ENCODE data around the gene MSTN. TPM values are rescaled to one million over a fixed set of nuclear protein-coding genes. Genes with fewer than 3 reads are reported as not detected.

The MSTN gene
- total and polyA plus RNA-seq, 8 donors, result 0.08 to 0.66 (median 0.09) TPM; not detected in 3

GRCh38 chr2:190106783-190107182, 44.3 kb upstream of the MSTN start:
- no peak for FAIRE-seq
- no peak overlapping the region for H3K4me3 ChIP-seq
- no peak for ATAC-seq
- no peaks in the 10 kb centered on the region for H3K4me1 ChIP-seq
- intact Hi-C loops (cut with DNase I), result no loop called here
- DNase-seq, result no peak
- no peaks in the 10 kb centered on the region for H3K9me3 ChIP-seq
- TF ChIP-seq, protein P1, sequence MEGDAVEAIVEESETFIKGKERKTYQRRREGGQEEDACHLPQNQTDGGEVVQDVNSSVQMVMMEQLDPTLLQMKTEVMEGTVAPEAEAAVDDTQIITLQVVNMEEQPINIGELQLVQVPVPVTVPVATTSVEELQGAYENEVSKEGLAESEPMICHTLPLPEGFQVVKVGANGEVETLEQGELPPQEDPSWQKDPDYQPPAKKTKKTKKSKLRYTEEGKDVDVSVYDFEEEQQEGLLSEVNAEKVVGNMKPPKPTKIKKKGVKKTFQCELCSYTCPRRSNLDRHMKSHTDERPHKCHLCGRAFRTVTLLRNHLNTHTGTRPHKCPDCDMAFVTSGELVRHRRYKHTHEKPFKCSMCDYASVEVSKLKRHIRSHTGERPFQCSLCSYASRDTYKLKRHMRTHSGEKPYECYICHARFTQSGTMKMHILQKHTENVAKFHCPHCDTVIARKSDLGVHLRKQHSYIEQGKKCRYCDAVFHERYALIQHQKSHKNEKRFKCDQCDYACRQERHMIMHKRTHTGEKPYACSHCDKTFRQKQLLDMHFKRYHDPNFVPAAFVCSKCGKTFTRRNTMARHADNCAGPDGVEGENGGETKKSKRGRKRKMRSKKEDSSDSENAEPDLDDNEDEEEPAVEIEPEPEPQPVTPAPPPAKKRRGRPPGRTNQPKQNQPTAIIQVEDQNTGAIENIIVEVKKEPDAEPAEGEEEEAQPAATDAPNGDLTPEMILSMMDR (IDR thresholded peaks at IDR 0.05), result no peak
- H3K36me3 ChIP-seq, result no peaks in the 10 kb centered on the region
- H3K27me3 ChIP-seq, result no peaks in the 10 kb centered on the region
- no peak overlapping the region for H3K27ac ChIP-seq

- H3K4me3 ChIP-seq, result no peak overlapping the region
- no peak for ATAC-seq
- WGBS, 2 donors, result 67 to 77% methylated on average over 2 of the region's 2 CpGs
Observed at GRCh38 chr2:190105554-190105953, 43.0 kb upstream of the MSTN start.

DNA sequence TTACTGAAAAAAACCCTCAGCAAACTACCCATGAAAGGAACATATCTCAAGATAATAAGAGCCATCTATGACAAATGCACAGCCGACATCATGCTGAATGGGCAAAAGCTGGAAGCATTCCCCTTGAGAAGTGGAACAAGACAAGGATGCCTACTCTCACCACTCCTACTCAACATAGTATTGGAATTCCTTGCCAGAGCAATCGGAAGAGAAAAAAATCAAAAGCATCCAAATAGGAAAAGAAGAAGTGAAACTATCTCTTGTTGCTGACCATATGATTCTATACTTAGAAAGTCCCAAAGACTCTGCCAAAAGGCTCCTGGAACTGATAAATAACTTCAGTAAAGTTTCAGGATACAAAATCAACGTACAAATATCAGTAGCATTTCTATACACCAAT, 40.6 kb upstream of the MSTN start:
- TF ChIP-seq, protein P1 (IDR thresholded peaks at IDR 0.05), result no peak
- no peak for FAIRE-seq

More at GRCh38 chr2:190105554-190105953, 43.0 kb upstream of the MSTN start:
- TF ChIP-seq, protein P1 (IDR thresholded peaks at IDR 0.05), result no peak
- intact Hi-C loops (cut with DNase I), result no loop called here
- FAIRE-seq, result no peak
- Histone ChIP-seq H3K9me3 (no peaks in the 10 kb centered on the region), H3K27ac (no peak overlapping the region), H3K36me3 (no peaks in the 10 kb centered on the region), H3K4me1 (no peaks in the 10 kb centered on the region), H3K27me3 (no peaks in the 10 kb centered on the region)
- DNase-seq, result no peak

GRCh38 chr2:190099890-190100697, 37.6 kb upstream of the MSTN start:
- H3K27me3 ChIP-seq, result no peaks in the 10 kb centered on the region
- intact Hi-C loops (cut with DNase I), result no loop called here
- TF ChIP-seq, protein P1 (IDR thresholded peaks at IDR 0.05), result no peak
- FAIRE-seq, result no peak
- H3K4me1 ChIP-seq, result no peaks in the 10 kb centered on the region
- H3K4me3 ChIP-seq, result no peak overlapping the region
- no peak overlapping the region for H3K27ac ChIP-seq
- no peaks in the 10 kb centered on the region for H3K36me3 ChIP-seq
- ATAC-seq, result no peak
- no peak for DNase-seq
- 39 to 41% methylated on average over 3 of the region's 3 CpGs for WGBS, 2 donors
- H3K9me3 ChIP-seq, result no peaks in the 10 kb centered on the region

More for the DNA sequence above, 40.6 kb upstream of the MSTN start:
- Histone ChIP-seq H3K9me3 (no peaks in the 10 kb centered on the region), H3K27me3 (no peaks in the 10 kb centered on the region), H3K36me3 (no peaks in the 10 kb centered on the region), H3K27ac (no peak overlapping the region), H3K4me1 (no peaks in the 10 kb centered on the region), H3K4me3 (no peak overlapping the region)
- ATAC-seq, result no peak
- no peak for DNase-seq
- WGBS, 2 donors, result 71 to 78% methylated on average over 3 of the region's 3 CpGs
- intact Hi-C loops (cut with DNase I), result no loop called here

DNA sequence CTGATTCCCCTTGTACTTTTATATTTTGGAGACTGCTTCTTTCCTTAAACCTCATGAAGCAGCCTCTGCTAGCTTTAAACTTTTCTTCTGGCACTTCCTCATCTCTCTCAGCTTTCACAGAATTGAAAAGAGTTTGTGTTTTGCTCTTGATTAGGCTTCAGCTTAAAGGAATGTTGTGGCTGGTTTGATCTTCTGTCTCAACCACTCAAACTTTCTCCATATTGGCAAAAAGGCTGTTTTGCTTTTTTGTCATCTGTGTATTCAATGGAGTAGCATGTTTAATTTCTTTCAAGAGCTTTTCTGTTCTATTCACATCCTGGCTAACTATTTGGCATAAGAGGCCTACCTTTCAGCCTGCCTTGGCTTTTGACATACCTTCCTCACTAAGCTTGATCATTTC, 36.3 kb upstream of the MSTN start:
- no peak overlapping the region for H3K27ac ChIP-seq
- TF ChIP-seq, protein P1 (IDR thresholded peaks at IDR 0.05), result no peak
- H3K36me3 ChIP-seq, result no peaks in the 10 kb centered on the region
- intact Hi-C loops (cut with DNase I), result no loop called here
- no peak for FAIRE-seq
- no peaks in the 10 kb centered on the region for H3K9me3 ChIP-seq
- DNase-seq, result no peak
- no peak overlapping the region for H3K4me3 ChIP-seq
- no peak for ATAC-seq
- H3K27me3 ChIP-seq, result no peaks in the 10 kb centered on the region
- no peaks in the 10 kb centered on the region for H3K4me1 ChIP-seq
